Adipose tissue (tissue), 3 donors: Measurements from ENCODE around the gene FAM124B. TPM values are rescaled to one million over a fixed set of nuclear protein-coding genes. Genes with fewer than 3 reads are reported as not detected.

Source experiments
- H3K27ac ChIP-seq: one replicate; pipeline ENCODE4 v1.5.1; 2013; ENCODE audit warnings: low read depth, low read length
- WGBS, 3 donors: extraction: QIAGEN DNeasy Blood & Tissue Kit; methylation state at CpG; one replicate each; pipeline ENCODE4 v1.1.7; 2013; 5-methylcytosine and 5-hydroxymethylcytosine counted together
- polyA plus RNA-seq, 3 donors: library from polyadenylated mRNA; stranded (reverse); fragments of 200-250 nt; gene quantifications; one replicate each; pipeline ENCODE4 v1.2.3, GENCODE V29; 2013
- donor health status: healthy with polysubstance abuse.
- donor health status: Bipolar disorder and iron deficiency.
- donor health status: healthy.

FAM124B gene
- polyA plus RNA-seq: 1 to 10 TPM in 2 of 3 donors, under 1 TPM in 1; 0.48 to 2.0 (median 1.8) TPM

GRCh38 chr2:224401641-224402342 lies at the start of gene FAM124B:
Gene FAM124B, minus strand, starts transcription at chr2:224402107. Its CDS starts 339 bp downstream, at chr2:224401768.
- 9 to 54% (median 18%) methylated on average over 19 of the region's 19 CpGs for whole genome bisulfite sequencing, 3 donors
- H3K27ac ChIP-seq: no peak within 1 kb of the TSS

GRCh38 chr2:224449212-224450147 lies 47.6 kb upstream of the FAM124B start:
- H3K27ac ChIP-seq: no peak overlapping the region
- 40 to 41% (median 40%) methylated on average over 4 of the region's 4 CpGs for WGBS, 3 donors

- 92 to 97% (median 93%) methylated on average over 1 of the region's 1 CpG for WGBS, 3 donors
- H3K27ac ChIP-seq: no peak overlapping the region
Observed at GRCh38 chr2:224448236-224448635, 46.3 kb upstream of the FAM124B start.

- no peak overlapping the region for H3K27ac ChIP-seq
- WGBS, 3 donors: 91 to 95% (median 95%) methylated on average over 4 of the region's 4 CpGs
Observed at GRCh38 chr2:224444783-224445182, 42.9 kb upstream of the FAM124B start.

GRCh38 chr2:224444021-224444420 lies 42.1 kb upstream of the FAM124B start:
- no peak overlapping the region for H3K27ac ChIP-seq

GRCh38 chr2:224442071-224442967 lies 40.4 kb upstream of the FAM124B start:
- WGBS, 3 donors: 1 to 2% (median 2%) methylated on average over 59 to 82 of the region's 82 CpGs
- no peak overlapping the region for H3K27ac ChIP-seq

More at GRCh38 chr2:224444021-224444420, 42.1 kb upstream of the FAM124B start:
- 81 to 87% (median 85%) methylated on average over 5 of the region's 5 CpGs for WGBS, 3 donors

- H3K27ac ChIP-seq: no peak overlapping the region
- 73 to 82% (median 77%) methylated on average over 5 of the region's 5 CpGs for WGBS, 3 donors
Observed at GRCh38 chr2:224440988-224441387, 39.1 kb upstream of the FAM124B start.

- H3K27ac ChIP-seq: no peak overlapping the region
Observed at GRCh38 chr2:224438726-224439125, 36.8 kb upstream of the FAM124B start.

GRCh38 chr2:224436634-224437033 lies 34.7 kb upstream of the FAM124B start:
- no peak overlapping the region for H3K27ac ChIP-seq
- WGBS, 3 donors: 95 to 100% (median 97%) methylated on average over 1 of the region's 1 CpG

- H3K27ac ChIP-seq: no peak overlapping the region
- WGBS, 3 donors: 67 to 88% (median 77%) methylated on average over 4 of the region's 4 CpGs
Observed at GRCh38 chr2:224434618-224435017, 32.7 kb upstream of the FAM124B start.

- 61 to 86% (median 79%) methylated on average over 10 of the region's 10 CpGs for WGBS, 3 donors
- no peak overlapping the region for H3K27ac ChIP-seq
Observed at GRCh38 chr2:224433442-224433841, 31.5 kb upstream of the FAM124B start.

GRCh38 chr2:224432003-224432579 lies 30.2 kb upstream of the FAM124B start:
- WGBS, 3 donors: 80 to 88% (median 88%) methylated on average over 6 of the region's 6 CpGs
- no peak overlapping the region for H3K27ac ChIP-seq

GRCh38 chr2:224429441-224429810 lies 27.5 kb upstream of the FAM124B start:
- H3K27ac ChIP-seq: no peak overlapping the region
- WGBS, 3 donors: 39 to 73% (median 60%) methylated on average over 2 of the region's 2 CpGs

GRCh38 chr2:224428787-224429440 lies 27.0 kb upstream of the FAM124B start:
- 65 to 94% (median 71%) methylated on average over 2 to 3 of the region's 3 CpGs for WGBS, 3 donors
- H3K27ac ChIP-seq: no peak overlapping the region

- 55 to 86% (median 58%) methylated on average over 4 of the region's 4 CpGs for WGBS, 3 donors
- H3K27ac ChIP-seq: no peak overlapping the region
Observed at GRCh38 chr2:224427471-224427870, 25.6 kb upstream of the FAM124B start.

- H3K27ac ChIP-seq: no peak overlapping the region
- 43 to 64% (median 60%) methylated on average over 3 of the region's 3 CpGs for WGBS, 3 donors
Observed at GRCh38 chr2:224426656-224427055, 24.7 kb upstream of the FAM124B start.

GRCh38 chr2:224421065-224421464 lies 19.2 kb upstream of the FAM124B start:
- no peak overlapping the region for H3K27ac ChIP-seq

GRCh38 chr2:224417947-224418346 lies 16.0 kb upstream of the FAM124B start:
- no peak overlapping the region for H3K27ac ChIP-seq
- WGBS, 3 donors: 78 to 93% (median 89%) methylated on average over 4 of the region's 4 CpGs

More at GRCh38 chr2:224421065-224421464, 19.2 kb upstream of the FAM124B start:
- WGBS, 3 donors: 74 to 88% (median 85%) methylated on average over 2 of the region's 2 CpGs
